Activated T-helper 1 cell treated with Interleukin-2 at 50 U/mL for 16 hours (primary cell): ENCODE measurements around the gene CHML.
A peak's percentile ranks its signal among the peaks of the same experiment; 100 is the strongest.

Experiments used
- DNase-seq: peaks from one replicate; pipeline ENCODE4 v3.0.0-alpha.2; 2020; ENCODE audit warnings: low read depth

The CHML gene

DNA sequence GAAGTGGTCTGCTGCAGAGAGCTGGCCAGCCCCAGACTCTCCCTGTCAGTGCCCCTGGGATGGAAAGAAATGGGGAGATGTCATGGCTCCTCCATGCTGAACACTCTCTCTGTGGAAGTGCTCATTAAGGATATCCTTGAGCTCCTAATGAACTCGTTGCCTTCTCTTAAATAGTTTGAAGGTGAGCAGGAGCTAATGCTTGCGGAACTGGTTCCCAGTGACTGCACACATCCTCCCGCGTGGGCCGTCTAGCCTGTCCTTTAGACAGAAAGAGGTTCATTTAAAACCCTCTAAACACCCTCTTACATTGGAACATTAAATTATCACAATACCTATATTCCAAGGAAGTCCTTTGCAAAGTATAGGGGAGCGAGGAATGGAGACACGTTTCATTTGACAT, 6.0 kb upstream of the CHML start:
- no peak for DNase-seq

- DNase-seq = no peak
Measured at GRCh38 chr1:241645199-241645598, 5.0 kb upstream of the CHML start.

GRCh38 chr1:241644259-241644658, 4.1 kb upstream of the CHML start:
- no peak for DNase-seq

GRCh38 chr1:241642593-241642944, 2.4 kb upstream of the CHML start:
- DNase-seq = no peak

- DNase-seq = no peak
Measured at GRCh38 chr1:241641773-241642592, 1.8 kb upstream of the CHML start.

DNA sequence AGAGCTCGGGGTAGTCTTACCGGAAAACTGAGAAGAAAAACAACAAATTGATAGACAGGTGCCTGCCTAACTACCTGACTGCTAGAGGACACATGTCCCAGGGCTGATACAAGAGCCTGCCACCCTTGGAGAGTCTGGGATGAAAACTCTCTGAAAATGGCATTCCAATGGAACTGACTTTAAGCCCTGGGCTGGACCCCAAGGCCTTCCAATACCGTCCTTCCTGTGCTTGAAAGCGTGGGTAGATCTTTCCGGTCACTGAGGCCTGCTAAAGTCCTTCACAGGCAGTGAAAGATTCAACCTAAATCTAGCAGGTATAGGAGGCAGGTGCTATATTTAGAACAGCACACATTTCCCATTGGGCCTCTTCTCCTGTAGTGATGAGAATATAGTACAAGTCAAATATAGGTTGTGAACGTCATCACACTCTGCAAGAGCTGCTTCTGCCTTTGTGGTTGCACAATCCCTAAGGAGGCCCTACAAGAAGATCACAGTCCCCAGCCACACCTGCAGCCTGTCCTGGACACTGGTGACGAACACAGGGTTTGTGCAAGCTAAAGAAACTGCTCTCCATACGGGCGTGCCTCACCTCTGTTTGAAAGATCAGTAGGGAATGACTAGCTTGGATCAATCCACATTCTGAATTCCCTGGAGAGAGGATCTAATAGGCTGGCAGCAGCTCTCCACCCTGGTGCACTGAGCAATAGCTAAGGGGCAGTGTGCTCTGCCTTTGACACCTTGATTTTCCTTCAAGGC, 876 bp upstream of the CHML start:
- DNase-seq = no peak

DNA sequence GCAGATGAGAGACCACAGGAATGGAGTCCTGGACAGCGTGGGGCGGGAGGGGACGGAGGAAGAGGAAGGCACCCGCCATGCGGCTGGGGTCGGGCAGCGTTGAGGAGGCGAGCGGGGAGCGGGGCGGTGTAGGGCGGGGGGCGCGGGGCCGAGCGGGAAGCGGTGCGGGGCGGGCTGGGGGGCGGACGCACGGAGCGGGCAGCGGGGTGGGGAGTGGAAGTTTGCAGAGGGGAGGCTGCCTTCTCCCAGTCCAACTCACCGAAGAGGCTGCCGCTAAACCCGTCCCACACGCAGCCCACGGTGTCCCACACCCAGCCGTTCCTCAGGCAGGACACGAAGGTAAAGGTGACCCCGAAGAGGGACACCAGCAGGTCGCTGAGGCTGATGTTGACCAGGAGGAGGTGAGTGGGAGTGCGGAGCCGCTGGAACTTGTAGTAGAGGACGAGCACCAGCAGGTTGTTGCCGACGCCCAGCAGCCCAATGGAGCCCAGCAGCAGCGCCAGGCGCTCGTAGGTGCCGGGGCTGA, 483 bp downstream of the CHML start:
- DNase-seq = peak; percentile 4

- no peak for DNase-seq
Measured at GRCh38 chr1:241638909-241639622, 1.1 kb downstream of the CHML start.

- DNase-seq = no peak
Measured at GRCh38 chr1:241638099-241638682, 2.0 kb downstream of the CHML start.

DNA sequence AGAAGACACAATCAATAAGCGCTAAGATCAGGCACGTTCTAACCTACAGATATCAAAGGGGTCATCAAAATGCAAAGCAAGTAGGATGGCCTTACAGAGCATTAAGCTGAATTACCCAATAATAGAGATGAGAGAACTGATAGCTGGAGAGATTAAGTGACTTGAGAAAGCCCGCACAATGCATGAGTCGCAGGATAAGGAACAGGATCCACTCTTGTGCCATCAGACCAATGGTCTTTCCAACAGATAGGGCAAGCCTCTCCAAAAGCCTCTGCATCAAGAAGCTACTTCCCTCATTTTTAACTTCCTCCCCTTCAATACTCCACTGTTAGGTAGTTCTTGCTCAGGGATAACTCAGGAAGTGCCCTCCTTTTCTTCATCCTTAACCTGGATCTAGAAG, 2.6 kb downstream of the CHML start:
- no peak for DNase-seq

DNA sequence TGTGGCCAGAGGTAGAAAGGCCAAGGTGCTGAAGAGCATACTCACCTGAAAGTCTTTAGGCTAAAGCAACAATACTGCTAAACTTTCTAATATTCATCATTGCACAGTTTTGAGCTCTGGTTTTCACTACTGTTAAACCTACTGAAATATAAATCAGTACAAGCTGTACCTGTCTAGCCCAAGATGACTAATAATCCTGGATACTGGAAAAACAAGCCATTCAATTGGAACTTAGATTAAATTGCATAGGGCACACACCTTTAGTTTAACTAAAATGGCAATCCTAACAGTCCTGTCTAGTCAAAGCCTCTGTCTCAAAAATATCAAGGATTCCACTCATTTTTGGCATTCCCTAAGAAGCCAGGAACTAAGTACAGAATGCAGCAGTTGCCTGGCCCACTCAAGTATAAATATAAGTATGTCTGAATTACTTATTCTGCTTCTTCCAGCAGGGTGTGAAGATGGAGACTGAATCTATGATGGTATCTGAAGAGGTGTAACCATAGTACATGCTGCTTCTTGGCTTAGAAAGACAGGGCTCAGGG, 3.1 kb downstream of the CHML start:
- DNase-seq = no peak

DNA sequence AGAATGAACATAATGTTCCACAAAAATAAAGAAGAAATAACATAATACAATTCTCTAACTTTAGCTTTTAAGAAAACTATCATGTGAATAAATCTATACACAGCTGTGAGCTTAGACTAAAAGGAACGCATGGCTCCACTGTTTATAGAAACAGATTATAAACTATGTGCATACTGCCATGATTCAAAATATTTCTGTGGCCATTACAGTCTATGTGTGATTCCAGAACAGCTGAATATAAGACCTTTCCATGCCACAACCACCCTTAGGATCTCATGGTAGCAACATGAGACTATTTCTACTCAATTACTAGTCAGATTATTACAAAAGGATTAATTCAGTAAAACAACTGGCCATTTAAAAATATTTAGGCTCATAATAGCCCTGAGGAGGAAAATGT, 3.9 kb downstream of the CHML start:
- no peak for DNase-seq

DNA sequence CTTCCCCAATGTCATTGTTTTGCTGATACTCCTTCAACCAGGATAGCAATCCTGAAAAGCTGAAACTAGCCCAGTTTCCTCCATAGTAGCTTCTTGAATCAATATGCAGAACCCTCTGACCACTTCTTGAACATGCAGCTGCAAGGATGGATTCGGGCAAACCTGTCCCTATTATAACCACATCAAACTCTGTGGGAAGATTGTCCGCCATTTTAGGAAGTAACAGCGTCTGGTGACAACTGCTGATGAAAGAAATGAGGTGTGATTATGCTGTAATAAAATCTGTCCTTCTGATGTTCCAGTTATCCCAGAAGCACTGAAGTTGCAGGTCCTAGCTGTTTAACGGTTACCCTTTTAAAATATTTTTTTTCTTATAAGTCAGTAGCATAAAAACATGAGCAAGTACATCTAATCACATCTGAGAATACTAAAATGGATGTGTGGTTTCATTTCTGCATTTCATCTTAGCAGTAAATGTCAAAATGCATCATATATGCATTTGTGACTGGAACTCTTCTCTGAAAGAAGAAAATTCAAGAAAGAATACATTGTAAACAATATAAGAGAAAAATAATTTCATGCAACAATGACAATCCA, 4.5 kb downstream of the CHML start:
- DNase-seq = no peak

DNA sequence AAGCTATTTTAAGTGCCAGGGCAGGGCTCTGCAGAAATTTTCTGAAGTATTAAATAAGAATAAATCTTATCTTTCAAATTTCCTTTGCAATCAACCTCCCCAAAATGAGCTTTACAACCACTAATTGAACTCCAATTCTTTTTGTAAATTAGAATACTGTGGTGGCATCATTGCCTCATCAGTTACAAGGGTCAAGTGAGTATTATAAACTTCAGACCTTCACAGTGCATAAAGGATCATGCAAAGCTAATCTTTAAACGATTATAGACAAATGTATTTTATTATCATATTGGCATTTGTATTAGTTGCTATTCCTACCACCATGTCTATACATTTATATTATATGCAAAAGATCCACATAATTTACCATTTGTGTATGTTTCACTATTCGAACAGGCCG, 7.2 kb downstream of the CHML start:
- no peak for DNase-seq

DNA sequence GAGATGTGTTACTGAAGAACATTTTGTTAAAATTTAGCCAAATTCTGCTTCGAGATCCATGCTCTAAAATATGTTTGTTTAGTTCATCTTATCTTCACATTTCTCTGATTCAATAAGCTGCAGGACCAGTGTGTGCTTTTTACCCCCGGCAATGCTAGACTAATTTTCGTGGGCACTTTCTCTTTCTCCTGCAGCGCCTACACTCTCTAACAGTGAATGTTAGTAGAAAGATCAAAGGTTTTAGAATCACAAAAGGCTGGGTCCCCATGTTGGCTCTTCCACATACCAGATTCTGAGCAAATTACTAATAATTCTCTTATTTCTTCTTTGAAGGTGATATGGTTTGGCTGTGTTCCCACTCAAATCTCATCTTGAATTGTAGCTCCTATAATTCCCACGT, 8.5 kb downstream of the CHML start:
- no peak for DNase-seq

DNA sequence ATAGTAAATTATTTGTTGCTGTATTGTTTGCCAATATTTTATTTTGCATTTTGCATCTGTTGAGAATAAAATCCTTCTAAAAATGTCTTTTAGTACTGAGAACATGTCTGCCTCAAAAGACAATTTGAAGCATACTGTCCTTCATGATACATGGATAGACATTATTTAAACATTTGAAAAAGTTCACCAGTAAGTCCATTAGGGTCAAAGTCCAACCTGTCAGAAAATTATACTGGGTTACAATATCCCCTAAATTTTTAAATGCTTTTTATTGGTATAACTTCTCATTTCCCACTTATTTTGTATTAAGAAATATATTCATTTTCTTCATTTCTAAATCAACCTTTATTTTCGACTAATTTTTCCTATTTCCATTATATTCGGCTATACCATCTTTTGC, 9.3 kb downstream of the CHML start:
- no peak for DNase-seq

GRCh38 chr1:241630476-241630875, 9.7 kb downstream of the CHML start:
- no peak for DNase-seq

- no peak for DNase-seq
Measured at GRCh38 chr1:241630005-241630404, 10.2 kb downstream of the CHML start.

DNA sequence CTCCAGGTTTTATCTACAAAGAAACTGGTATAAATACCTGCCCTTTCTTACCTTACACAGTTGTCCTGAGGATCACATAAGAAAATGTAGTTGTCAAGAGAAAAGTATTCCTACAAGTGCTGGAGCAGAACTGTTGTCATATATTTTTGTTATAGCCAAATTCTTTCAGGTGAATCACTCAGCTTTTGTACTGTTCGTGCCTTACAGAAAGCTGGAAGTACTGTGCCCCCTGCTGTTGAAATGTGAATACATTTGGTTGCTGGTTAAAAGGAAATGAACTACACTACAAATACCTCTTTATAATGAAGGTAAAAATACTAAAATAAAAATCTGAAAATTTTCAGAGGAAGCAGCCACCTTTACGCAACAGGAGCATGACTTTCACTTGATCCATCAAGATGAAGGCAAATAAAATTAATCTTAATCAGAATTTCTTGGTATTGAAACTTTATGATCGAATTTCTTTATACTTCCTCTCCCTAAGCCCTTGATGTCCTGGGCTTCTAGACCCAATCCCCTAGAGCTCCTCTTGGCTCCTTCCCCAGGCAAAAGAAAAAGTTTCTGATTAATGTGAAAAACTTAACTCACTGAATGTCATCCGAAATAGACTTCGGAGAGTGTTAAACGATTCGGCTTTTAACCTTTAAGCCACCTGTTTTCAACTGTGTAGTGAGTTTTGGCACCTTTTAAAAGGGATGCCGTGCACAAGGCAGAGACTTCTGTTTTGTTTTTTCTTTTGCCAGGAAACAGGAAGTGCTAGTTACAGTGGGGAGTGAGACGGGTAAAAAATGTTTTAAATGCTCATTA, 12.5 kb downstream of the CHML start:
- no peak for DNase-seq

- no peak for DNase-seq
Measured at GRCh38 chr1:241624935-241625334, 15.2 kb downstream of the CHML start.

DNA sequence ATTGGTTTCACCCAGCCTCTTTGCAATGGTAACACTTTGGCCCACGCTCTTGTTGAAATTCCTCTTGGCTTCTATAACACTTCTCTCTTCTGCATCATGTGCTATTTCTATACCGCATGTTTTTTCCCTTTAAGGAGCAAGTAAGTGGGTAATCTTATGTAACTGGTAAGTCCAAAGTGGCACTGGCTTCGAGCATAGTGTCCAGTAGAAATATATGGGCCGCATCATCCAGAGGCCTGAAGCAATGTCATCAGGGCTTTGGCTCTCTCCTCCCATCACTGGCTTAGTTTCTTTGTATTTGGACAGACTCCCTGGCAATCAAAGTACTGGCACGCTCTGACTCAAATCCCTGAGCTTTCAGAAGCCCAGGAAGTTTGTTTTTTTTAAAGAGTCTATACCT, 17.5 kb downstream of the CHML start:
- DNase-seq = no peak
